ENCODE measurements around the gene SCN1A.

GRCh38 chr2:166147883-166148282 lies 20.1 kb upstream of the SCN1A start:
- TF ChIP-seq RCOR1 (IDR thresholded peaks at IDR 0.05; ENCODE audit: insufficient replicate concordance, low read length) = no peak
- no peak for TF ChIP-seq CTCF (conservative IDR thresholded peaks at IDR 0.05; ENCODE audit: low read depth, low read length)
- no peak for TF ChIP-seq POLR2A (IDR thresholded peaks at IDR 0.05; ENCODE audit: low read depth, low read length)
- no peak for TF ChIP-seq USF2 (IDR thresholded peaks at IDR 0.05; ENCODE audit: low read depth, low read length)
- TF ChIP-seq SMC3 (IDR thresholded peaks at IDR 0.05; ENCODE audit: low read depth, low read length) = no peak
- no peak for TF ChIP-seq RAD21 (IDR thresholded peaks at IDR 0.05; ENCODE audit: low read length)
- TF ChIP-seq MXI1 (IDR thresholded peaks at IDR 0.05; ENCODE audit: borderline replicate concordance, low read depth, low read length) = no peak
